Measurements from ENCODE around the gene DHRS13. TPM values are rescaled to one million over a fixed set of nuclear protein-coding genes. Genes with fewer than 3 reads are reported as not detected.

Gene DHRS13
- total RNA-seq, 2 experiments from 2014 or later, result 28.4 to 29.2 TPM

- H3K4me2 ChIP-seq (ENCODE audit: low read length), result no peak overlapping the region
- no TSS peak for BruUV-seq (replicated peaks)
These were observed 3.6 kb downstream of the DHRS13 start for GRCh38 chr17:28899212-28899815.

DNA sequence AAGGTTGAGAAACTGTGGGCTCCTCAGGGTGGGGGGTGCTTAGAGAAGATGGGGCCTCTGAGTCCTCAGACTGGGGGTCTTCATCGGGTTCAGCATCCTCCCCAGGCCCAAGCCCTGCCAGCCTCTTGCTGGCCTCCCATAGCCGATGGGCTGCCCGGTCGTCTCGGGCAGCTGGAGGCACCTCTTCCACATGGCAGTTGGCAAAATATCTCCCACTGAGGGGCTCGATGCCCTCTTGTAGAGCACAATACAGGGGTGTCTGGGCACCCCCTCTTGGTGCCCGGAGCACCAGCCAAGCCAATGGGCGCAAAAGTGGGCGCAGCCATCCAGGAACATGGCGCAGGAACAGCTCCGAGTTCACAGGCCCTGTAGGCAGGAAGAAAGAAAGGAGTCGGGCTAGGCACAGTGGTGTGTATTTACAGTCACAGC is 4.3 kb downstream of the DHRS13 start:
- peaks cover 27% of the 10 kb centered on the region for H3K36me3 ChIP-seq (ENCODE audit: insufficient read depth, low read length)
- H3K9me2 ChIP-seq (ENCODE audit: insufficient read depth, low read length), result no peaks in the 10 kb centered on the region
- no peak overlapping the region for H2AFZ ChIP-seq (ENCODE audit: low read length)
- no peak overlapping the region for H3K4me3 ChIP-seq (ENCODE audit: low read depth, low read length, poor library complexity, severe bottlenecking)
- no peaks in the 10 kb centered on the region for H3K9me3 ChIP-seq (ENCODE audit: low read length)
- peaks cover 41% of the 10 kb centered on the region for H3K79me2 ChIP-seq (ENCODE audit: insufficient read depth, low read depth, low read length)
- no peaks in the 10 kb centered on the region for H4K20me1 ChIP-seq (ENCODE audit: insufficient read depth, low read length)
- peak overlapping the region; percentile 100 for H3K4me2 ChIP-seq (ENCODE audit: low read length)
- BruUV-seq (replicated peaks), result no TSS peak
- TF ChIP-seq, protein P1, sequence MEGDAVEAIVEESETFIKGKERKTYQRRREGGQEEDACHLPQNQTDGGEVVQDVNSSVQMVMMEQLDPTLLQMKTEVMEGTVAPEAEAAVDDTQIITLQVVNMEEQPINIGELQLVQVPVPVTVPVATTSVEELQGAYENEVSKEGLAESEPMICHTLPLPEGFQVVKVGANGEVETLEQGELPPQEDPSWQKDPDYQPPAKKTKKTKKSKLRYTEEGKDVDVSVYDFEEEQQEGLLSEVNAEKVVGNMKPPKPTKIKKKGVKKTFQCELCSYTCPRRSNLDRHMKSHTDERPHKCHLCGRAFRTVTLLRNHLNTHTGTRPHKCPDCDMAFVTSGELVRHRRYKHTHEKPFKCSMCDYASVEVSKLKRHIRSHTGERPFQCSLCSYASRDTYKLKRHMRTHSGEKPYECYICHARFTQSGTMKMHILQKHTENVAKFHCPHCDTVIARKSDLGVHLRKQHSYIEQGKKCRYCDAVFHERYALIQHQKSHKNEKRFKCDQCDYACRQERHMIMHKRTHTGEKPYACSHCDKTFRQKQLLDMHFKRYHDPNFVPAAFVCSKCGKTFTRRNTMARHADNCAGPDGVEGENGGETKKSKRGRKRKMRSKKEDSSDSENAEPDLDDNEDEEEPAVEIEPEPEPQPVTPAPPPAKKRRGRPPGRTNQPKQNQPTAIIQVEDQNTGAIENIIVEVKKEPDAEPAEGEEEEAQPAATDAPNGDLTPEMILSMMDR (conservative IDR thresholded peaks at IDR 0.05; ENCODE audit: low read length), result no peak
- TF ChIP-seq EZH2phosphoT487 (IDR thresholded peaks at IDR 0.05; ENCODE audit: borderline replicate concordance, low read depth, low read length), result no peak
- ChIA-PET POLR2A (interaction anchor here (0.8 to 1.9 kb wide), 5 partner anchors 50 to 170 kb away, joined by 3 to 8 read pairs (median 3); partner anchors contain the start of genes FAM222B and NEK8), CTCF (ENCODE audit: unreplicated experiment) (interaction anchor here (0.6 kb wide), 1 partner anchor 32 kb away, joined by 3 read pairs; no protein-coding TSS in a partner anchor)
- intact Hi-C loops (cut with micrococcal nuclease; ENCODE audit: unreplicated experiment), result no loop called here
- peaks cover 61% of the 10 kb centered on the region for H3K4me1 ChIP-seq (ENCODE audit: insufficient read depth, low read length, poor library complexity, severe bottlenecking)
- peak overlapping the region; percentile 91 for H3K27ac ChIP-seq (ENCODE audit: low read depth, low read length, poor library complexity, severe bottlenecking)
- DNase-seq (ENCODE audit: low spot score), result no peak

More at GRCh38 chr17:28899212-28899815, 3.6 kb downstream of the DHRS13 start:
- Histone ChIP-seq H4K20me1 (ENCODE audit: insufficient read depth, low read length) (no peaks in the 10 kb centered on the region), H3K27ac (ENCODE audit: low read depth, low read length, poor library complexity, severe bottlenecking) (no peak overlapping the region), H3K9me3 (ENCODE audit: low read length) (no peaks in the 10 kb centered on the region), H3K36me3 (ENCODE audit: insufficient read depth, low read length) (peaks cover 27% of the 10 kb centered on the region), H3K4me1 (ENCODE audit: insufficient read depth, low read length, poor library complexity, severe bottlenecking) (peaks cover 53% of the 10 kb centered on the region), H3K79me2 (ENCODE audit: insufficient read depth, low read depth, low read length) (peaks cover 41% of the 10 kb centered on the region), H2AFZ (ENCODE audit: low read length) (no peak overlapping the region), H3K4me3 (ENCODE audit: low read depth, low read length, poor library complexity, severe bottlenecking) (no peak overlapping the region), H3K9me2 (ENCODE audit: insufficient read depth, low read length) (no peaks in the 10 kb centered on the region)
- ChIA-PET CTCF (ENCODE audit: unreplicated experiment) (interaction anchor here (0.6 kb wide), 1 partner anchor 33 kb away, joined by 3 read pairs; no protein-coding TSS in a partner anchor), POLR2A (interaction anchor here (1.5 to 1.9 kb wide), 2 partner anchors 57 to 171 kb away, joined by 4 to 8 read pairs; partner anchors contain the start of genes FAM222B and NEK8)
- intact Hi-C loops (cut with micrococcal nuclease; ENCODE audit: unreplicated experiment), result no loop called here
- TF ChIP-seq, protein P1 (conservative IDR thresholded peaks at IDR 0.05; ENCODE audit: low read length), result no peak
- no peak for TF ChIP-seq EZH2phosphoT487 (IDR thresholded peaks at IDR 0.05; ENCODE audit: borderline replicate concordance, low read depth, low read length)
- DNase-seq (ENCODE audit: low spot score), result no peak
